GM13977 (cell line): ENCODE measurements around the gene PCDHGB1.
"Not testable (repeated sequence)": the region's sequence is repeated elsewhere in the genome, so short reads cannot be mapped to it uniquely, and the experiment has no call there.

ENCODE experiments used
- DNase-seq: peaks from one replicate; pipeline ENCODE4 v3.0.0; 2012; ENCODE audit warnings: low spot score
- in situ Hi-C: fragments of 300-500 bp; cut with MboI; formaldehyde crosslinking; loops from one replicate; pipeline ENCODE4 v1.12.0; 2022; ENCODE audit warnings: low sequenced_read_pairs, low pct_unique_long_range_greater_than_20kb, mixed read lengths, inconsistent platforms; ENCODE audit not compliant: unreplicated experiment
- TF ChIP-seq, protein P1 (sequence below): IDR thresholded peaks from 2 replicates; pipeline ENCODE4 v1.5.1; 2012; ENCODE audit warnings: mild to moderate bottlenecking, control low read depth; ENCODE audit not compliant: insufficient read depth; ENCODE audit errors: extremely low read depth, missing control alignments

Gene PCDHGB1

DNA sequence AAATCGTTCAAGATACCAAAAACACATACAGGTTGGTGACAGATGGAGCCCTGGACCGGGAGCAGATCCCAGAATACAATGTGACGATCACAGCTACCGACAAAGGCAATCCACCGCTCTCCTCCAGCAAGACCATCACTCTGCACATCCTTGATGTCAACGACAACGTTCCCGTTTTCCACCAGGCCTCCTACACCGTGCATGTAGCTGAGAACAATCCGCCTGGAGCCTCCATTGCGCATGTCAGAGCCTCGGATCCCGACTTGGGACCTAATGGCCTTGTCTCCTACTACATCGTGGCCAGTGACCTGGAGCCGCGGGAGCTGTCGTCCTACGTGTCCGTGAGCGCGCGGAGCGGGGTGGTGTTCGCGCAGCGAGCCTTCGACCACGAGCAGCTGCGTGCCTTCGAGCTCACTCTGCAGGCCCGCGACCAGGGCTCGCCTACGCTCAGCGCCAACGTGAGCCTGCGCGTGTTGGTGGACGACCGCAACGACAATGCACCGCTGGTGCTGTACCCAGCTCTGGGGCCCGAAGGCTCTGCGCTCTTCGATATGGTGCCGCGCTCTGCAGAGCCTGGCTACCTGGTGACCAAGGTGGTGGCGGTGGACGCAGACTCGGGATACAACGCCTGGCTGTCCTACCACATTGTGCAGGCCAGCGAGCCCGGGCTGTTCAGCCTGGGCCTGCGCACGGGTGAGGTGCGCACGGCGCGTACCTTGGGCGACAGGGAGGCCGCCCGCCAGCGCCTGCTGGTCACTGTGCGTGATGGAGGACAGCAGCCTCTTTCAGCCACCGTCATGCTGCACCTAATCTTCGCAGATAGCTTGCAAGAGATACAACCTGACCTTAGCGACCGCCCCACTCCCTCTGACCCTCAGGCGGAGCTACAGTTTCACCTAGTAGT, 21.9 kb downstream of the PCDHGB1 start:
- TF ChIP-seq, protein P1, sequence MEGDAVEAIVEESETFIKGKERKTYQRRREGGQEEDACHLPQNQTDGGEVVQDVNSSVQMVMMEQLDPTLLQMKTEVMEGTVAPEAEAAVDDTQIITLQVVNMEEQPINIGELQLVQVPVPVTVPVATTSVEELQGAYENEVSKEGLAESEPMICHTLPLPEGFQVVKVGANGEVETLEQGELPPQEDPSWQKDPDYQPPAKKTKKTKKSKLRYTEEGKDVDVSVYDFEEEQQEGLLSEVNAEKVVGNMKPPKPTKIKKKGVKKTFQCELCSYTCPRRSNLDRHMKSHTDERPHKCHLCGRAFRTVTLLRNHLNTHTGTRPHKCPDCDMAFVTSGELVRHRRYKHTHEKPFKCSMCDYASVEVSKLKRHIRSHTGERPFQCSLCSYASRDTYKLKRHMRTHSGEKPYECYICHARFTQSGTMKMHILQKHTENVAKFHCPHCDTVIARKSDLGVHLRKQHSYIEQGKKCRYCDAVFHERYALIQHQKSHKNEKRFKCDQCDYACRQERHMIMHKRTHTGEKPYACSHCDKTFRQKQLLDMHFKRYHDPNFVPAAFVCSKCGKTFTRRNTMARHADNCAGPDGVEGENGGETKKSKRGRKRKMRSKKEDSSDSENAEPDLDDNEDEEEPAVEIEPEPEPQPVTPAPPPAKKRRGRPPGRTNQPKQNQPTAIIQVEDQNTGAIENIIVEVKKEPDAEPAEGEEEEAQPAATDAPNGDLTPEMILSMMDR: no peak
- no peak for DNase-seq
- in situ Hi-C loops: no loop called here

DNA sequence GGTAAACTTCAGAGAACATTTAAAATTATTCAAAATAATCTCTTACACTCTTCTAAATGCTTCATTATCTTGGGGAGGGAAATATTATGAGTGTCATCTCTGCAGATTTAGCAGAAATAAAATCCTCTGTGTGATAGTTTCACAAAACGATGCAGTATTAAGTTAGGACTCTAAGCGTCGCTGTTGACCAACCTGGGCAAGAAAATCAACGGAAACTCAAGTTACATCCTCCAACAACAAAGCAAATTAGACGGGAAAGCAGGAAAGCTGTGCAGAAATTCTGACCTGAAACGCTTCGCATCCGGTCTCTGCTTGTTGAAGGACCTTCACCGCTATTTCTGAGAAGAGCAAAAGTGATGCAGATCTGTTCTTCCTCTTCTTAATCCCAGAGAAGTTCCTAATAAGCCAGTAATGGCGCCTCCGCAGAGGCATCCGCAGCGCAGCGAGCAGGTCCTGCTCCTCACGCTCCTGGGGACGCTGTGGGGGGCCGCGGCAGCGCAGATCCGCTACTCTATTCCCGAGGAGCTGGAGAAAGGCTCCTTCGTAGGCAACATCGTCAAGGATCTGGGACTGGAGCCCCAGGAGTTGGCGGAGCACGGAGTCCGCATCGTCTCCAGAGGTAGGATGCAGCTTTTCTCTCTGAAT, 23.9 kb downstream of the PCDHGB1 start, which contains the start of gene PCDHGA6:
Gene PCDHGA6, plus strand, starts transcription at position 219 of the 645 bp plus-strand sequence. Its CDS starts 193 bp downstream, at position 412.
- TF ChIP-seq, protein P1: peak; percentile 30
- in situ Hi-C loops: no loop called here

DNA sequence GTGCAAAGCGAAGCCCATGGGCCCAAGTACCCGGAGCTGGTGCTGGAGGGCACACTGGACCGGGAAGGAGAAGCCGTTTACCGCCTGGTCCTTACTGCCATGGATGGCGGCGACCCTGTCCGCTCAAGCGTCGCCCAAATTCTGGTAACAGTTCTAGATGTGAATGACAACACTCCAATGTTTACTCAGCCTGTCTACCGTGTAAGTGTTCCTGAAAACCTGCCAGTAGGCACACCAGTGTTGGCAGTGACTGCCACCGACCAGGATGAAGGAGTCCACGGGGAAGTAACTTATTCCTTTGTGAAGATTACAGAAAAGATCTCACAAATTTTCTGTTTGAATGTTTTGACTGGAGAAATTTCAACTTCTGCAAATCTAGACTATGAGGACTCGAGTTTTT, 24.7 kb downstream of the PCDHGB1 start:
- in situ Hi-C loops: no loop called here
- TF ChIP-seq, protein P1: no peak
- no peak for DNase-seq

More for the DNA sequence above, 23.9 kb downstream of the PCDHGB1 start, which contains the start of gene PCDHGA6:
- DNase-seq: no peak

DNA sequence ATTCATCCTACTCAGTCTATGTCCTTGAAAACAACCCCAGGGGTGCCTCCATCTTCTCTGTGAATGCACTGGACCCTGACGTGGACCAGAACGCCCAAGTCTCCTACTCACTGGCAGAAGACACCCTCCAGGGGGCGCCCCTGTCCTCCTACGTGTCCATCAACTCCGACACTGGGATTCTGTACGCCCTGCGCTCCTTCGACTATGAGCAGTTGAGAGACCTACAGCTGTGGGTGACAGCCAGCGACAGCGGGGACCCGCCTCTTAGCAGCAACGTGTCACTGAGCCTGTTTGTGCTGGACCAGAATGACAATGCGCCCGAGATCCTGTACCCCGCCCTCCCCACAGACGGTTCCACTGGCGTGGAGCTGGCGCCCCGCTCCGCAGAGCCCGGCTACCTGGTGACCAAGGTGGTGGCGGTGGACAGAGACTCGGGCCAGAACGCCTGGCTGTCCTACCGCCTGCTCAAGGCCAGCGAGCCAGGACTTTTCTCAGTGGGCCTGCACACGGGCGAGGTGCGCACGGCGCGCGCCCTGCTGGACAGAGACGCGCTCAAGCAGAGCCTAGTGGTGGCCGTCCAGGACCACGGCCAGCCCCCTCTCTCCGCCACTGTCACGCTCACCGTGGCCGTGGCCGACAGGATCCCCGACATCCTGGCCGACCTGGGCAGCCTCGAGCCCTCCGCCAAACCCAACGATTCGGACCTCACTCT, 25.7 kb downstream of the PCDHGB1 start:
- DNase-seq, in situ Hi-C loops: not testable (repeated sequence)

DNA sequence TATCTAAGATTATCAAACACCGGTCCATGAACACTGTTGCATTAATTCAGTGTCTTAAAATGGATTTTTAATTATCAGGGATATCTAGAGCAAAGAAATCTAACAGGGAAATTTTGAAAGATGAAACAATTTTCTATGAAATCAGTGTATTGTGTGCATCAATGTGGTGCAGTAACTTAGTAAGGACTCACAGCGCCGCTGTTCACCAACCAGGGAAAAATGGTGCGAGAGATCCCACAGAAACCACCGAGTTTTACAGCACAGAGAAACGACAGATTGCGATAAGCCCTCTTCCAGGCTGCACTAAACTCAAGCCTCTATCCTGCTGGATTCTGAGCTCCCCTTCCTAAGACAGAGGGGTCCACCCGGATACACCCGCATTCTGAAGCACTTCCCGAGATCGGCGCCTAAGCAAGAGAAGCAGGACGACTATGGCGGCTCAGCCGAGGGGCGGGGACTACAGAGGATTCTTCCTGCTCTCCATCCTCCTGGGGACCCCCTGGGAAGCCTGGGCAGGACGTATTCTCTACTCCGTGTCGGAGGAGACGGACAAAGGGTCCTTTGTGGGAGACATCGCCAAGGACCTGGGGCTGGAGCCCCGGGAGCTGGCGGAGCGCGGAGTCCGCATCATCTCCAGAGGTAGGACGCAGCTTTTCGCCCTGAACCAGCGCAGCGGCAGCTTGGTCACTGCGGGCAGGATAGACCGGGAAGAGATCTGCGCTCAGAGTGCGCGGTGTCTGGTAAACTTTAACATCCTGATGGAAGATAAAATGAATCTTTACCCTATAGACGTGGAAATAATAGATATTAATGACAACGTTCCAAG, 32.8 kb downstream of the PCDHGB1 start, which contains the start of gene PCDHGA7:
Gene PCDHGA7, plus strand, starts transcription at position 274 of the 826 bp plus-strand sequence. Its CDS starts 158 bp downstream, at position 432.
- in situ Hi-C loops: no loop called here
- TF ChIP-seq, protein P1: peak; percentile 37
- DNase-seq: no peak

DNA sequence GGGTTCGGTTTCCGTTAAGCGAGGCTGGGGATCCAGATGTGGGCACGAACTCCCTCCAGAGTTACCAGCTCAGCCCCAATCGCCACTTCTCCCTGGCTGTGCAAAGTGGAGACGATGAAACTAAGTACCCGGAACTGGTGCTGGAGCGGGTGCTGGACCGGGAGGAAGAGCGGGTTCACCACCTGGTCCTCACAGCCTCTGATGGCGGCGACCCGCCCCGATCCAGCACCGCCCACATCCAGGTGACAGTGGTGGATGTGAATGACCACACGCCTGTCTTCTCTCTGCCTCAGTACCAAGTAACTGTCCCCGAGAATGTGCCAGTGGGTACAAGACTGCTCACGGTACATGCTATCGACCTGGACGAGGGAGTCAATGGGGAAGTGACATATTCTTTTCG, 33.4 kb downstream of the PCDHGB1 start:
- TF ChIP-seq, protein P1: no peak
- in situ Hi-C loops: no loop called here

More for the DNA sequence above, 33.4 kb downstream of the PCDHGB1 start:
- no peak for DNase-seq
